A673 (cell line): ENCODE measurements around the gene EPHB6.

Source experiments
- CTCF ChIP-seq: fragments of 300-800, 200-600 bp; sonication (generic); conservative IDR thresholded peaks from 2 replicates; pipeline ENCODE4 v1.5.1; 2017; ENCODE audit warnings: low read depth, mild to moderate bottlenecking, antibody characterized with exemption, low read length, moderate library complexity, mixed read lengths
- EZH2 ChIP-seq: fragments of 200-600 bp; sonication (generic); IDR thresholded peaks from 2 replicates; pipeline ENCODE4 v1.6.1; 2017; ENCODE audit warnings: borderline replicate concordance, low read depth, mild to moderate bottlenecking, mixed read lengths, antibody characterized with exemption, low read length; ENCODE audit not compliant: poor library complexity, severe bottlenecking

GRCh38 chr7:142836426-142836825 is 18.4 kb upstream of the EPHB6 start:
- no peak for TF ChIP-seq CTCF
- TF ChIP-seq EZH2, result no peak
